ENCODE data around the gene DLEC1. TPM values are rescaled to one million over a fixed set of nuclear protein-coding genes. Genes with fewer than 3 reads are reported as not detected.

DLEC1 gene
- total and polyA plus RNA-seq, 9 of the 15 experiments (the other 6 are each of a cell fraction or from before 2014, with no cell fraction given) = 0.07 to 0.08 TPM; not detected in 7

GRCh38 chr3:38120693-38121450 lies 81.9 kb downstream of the DLEC1 start:
- no peak overlapping the region for H3K4me2 ChIP-seq (ENCODE audit: insufficient read depth, low read length)
- H3K27me3 ChIP-seq (ENCODE audit: control insufficient read depth in 2 of 2, insufficient read depth in 2 of 2, low read length in 2 of 2) = peaks cover 0 to 9% of the 10 kb centered on the region in 2 experiments; a peak in 2 of 5 replicates
- H2AFZ ChIP-seq (ENCODE audit: low read depth, low read length) = no peak overlapping the region
- intact Hi-C loops (cut with micrococcal nuclease) = no loop called here
- ATAC-seq (no peak), FAIRE-seq (no peak), DNase-seq (ENCODE audit: extremely low read depth in 1 of 4, low spot score in 3 of 4) (no peak)
- H3K4me3 ChIP-seq = no peak overlapping the region
- POLR2A ChIA-PET = interaction anchor here (0.6 to 1.1 kb wide), 6 partner anchors 13 to 335 kb away, joined by 3 to 5 read pairs (median 3); partner anchors contain the start of gene ACAA1
- 85% methylated on average over 11 of the region's 11 CpGs for WGBS (ENCODE audit: insufficient coverage, low coverage, missing lambda C conversion rate)
- H4K20me1 ChIP-seq (replicated peaks; ENCODE audit: control insufficient read depth, insufficient read depth, low read length) = peaks cover 10% of the 10 kb centered on the region
- peak; percentile 51 for TF ChIP-seq ZFP36 (IDR thresholded peaks at IDR 0.05; ENCODE audit: low read depth, low read length, partially characterized antibody)
- no peak for TF ChIP-seq ZNF551 (CRISPR knock-in tag; IDR thresholded peaks at IDR 0.05)
- TF ChIP-seq POLR2G (IDR thresholded peaks at IDR 0.05; ENCODE audit: low read depth, low read length) = peak; percentile 42; the same call in 1 of the 2 replicates
- H3K9me1 ChIP-seq (ENCODE audit: control insufficient read depth, insufficient read depth, low read length) = no peaks in the 10 kb centered on the region
- CTCF ChIA-PET (ENCODE audit: low intra/inter-chr PET ratio) = no interaction called here
- H3K9me3 ChIP-seq (replicated peaks; ENCODE audit: control insufficient read depth, insufficient read depth, low read depth, low read length) = no peaks in the 10 kb centered on the region
- no peaks in the 10 kb centered on the region for H3K79me2 ChIP-seq (ENCODE audit: control insufficient read depth, insufficient read depth, low read length)
- in situ Hi-C loops (cut with MboI) = no loop called here
- H3K9ac ChIP-seq (ENCODE audit: insufficient read depth in 1 of 2, low read depth in 2 of 2, low read length in 2 of 2) = peak overlapping the region in 1 of 2 experiments; percentile 21; a peak in 1 of 4 replicates
- no peak overlapping the region for H3K27ac ChIP-seq (ENCODE audit: extremely low read depth, low read depth, low read length)
- no TSS peak for BruUV-seq (replicated peaks)
- peaks cover 51% of the 10 kb centered on the region; the same call in 2 of the 3 replicates for H3K36me3 ChIP-seq (ENCODE audit: control insufficient read depth, insufficient read depth, low read length)
- H3K4me1 ChIP-seq (replicated peaks in 1 of 2; ENCODE audit: control insufficient read depth in 2 of 2, insufficient read depth in 2 of 2, low read length in 2 of 2) = peaks cover 0 to 25% of the 10 kb centered on the region in 2 experiments; a peak in 3 of 5 replicates

- no peaks in the 10 kb centered on the region for H3K9me1 ChIP-seq (ENCODE audit: control insufficient read depth, insufficient read depth, low read length)
- peaks cover 0 to 25% of the 10 kb centered on the region in 2 experiments; a peak in 3 of 5 replicates for H3K4me1 ChIP-seq (replicated peaks in 1 of 2; ENCODE audit: control insufficient read depth in 2 of 2, insufficient read depth in 2 of 2, low read length in 2 of 2)
- H3K27me3 ChIP-seq (ENCODE audit: control insufficient read depth in 2 of 2, insufficient read depth in 2 of 2, low read length in 2 of 2) = peaks cover 0 to 5% of the 10 kb centered on the region in 2 experiments; a peak in 1 of 5 replicates
- TF ChIP-seq POLR2G (IDR thresholded peaks at IDR 0.05; ENCODE audit: low read depth, low read length) = peak; percentile 50; the same call in 1 of the 2 replicates
- no peak for TF ChIP-seq SPI1 (IDR thresholded peaks at IDR 0.05; ENCODE audit: borderline replicate concordance, low read depth, low read length)
- no peak for TF ChIP-seq TRIM24 (IDR thresholded peaks at IDR 0.05)
- CTCF ChIA-PET (ENCODE audit: low intra/inter-chr PET ratio) = no interaction called here
- BruUV-seq (replicated peaks) = no TSS peak
- no peak overlapping the region for H2AFZ ChIP-seq (ENCODE audit: low read depth, low read length)
- in situ Hi-C loops (cut with MboI) (no loop called here), intact Hi-C loops (cut with micrococcal nuclease) (no loop called here)
- no peak overlapping the region for H3K4me2 ChIP-seq (ENCODE audit: insufficient read depth, low read length)
- FAIRE-seq (no peak), DNase-seq (ENCODE audit: extremely low read depth in 1 of 4, low spot score in 3 of 4) (no peak), ATAC-seq (no peak)
- H3K9ac ChIP-seq (ENCODE audit: insufficient read depth in 1 of 2, low read depth in 2 of 2, low read length in 2 of 2) = no peak overlapping the region; a peak in 1 of 4 replicates
- no peaks in the 10 kb centered on the region for H3K9me3 ChIP-seq (replicated peaks; ENCODE audit: control insufficient read depth, insufficient read depth, low read depth, low read length)
- H4K20me1 ChIP-seq (replicated peaks; ENCODE audit: control insufficient read depth, insufficient read depth, low read length) = peaks cover 6% of the 10 kb centered on the region
- POLR2A ChIA-PET = interaction anchor here (0.6 to 1.0 kb wide), 2 partner anchors 91 to 124 kb away, joined by 4 to 5 read pairs; no protein-coding TSS in a partner anchor
- H3K27ac ChIP-seq (ENCODE audit: extremely low read depth, low read depth, low read length) = no peak overlapping the region
- H3K36me3 ChIP-seq (ENCODE audit: control insufficient read depth, insufficient read depth, low read length) = peaks cover 57% of the 10 kb centered on the region; the same call in 2 of the 3 replicates
- H3K4me3 ChIP-seq = no peak overlapping the region
- no peaks in the 10 kb centered on the region for H3K79me2 ChIP-seq (ENCODE audit: control insufficient read depth, insufficient read depth, low read length)
- WGBS (ENCODE audit: insufficient coverage, low coverage, missing lambda C conversion rate) = 90% methylated on average over 7 of the region's 9 CpGs
Observed at GRCh38 chr3:38121451-38121831, 82.4 kb downstream of the DLEC1 start.
